ENCODE data around the gene MRPL1. TPM values are rescaled to one million over a fixed set of nuclear protein-coding genes. Genes with fewer than 3 reads are reported as not detected.

The MRPL1 gene
- total and polyA plus RNA-seq, 2 donors (not counting 3 experiments of a cell fraction or from before 2014, with no cell fraction given) = 11.5 to 42.9 TPM

DNA sequence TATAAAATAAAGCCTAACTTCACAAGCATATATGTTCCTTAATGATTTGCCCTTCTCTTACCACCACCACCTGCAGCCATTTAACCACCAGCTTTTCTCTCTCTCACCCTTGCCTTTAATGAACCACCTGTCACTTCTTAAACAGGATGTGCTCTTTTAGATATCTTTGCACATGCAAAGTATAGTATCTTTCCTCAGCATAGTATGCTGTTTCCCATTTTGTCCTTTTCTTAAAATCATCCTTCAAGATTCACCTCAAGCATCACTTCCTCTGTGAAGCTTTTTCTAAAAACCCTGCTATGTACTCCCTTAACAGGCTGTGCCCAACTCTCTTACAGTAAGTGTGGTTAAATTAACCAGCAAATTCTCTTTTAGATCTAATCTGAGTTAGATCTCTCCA lies 35.3 kb upstream of the MRPL1 start:
- H3K27me3 ChIP-seq (ENCODE audit: control insufficient read depth in 2 of 2, insufficient read depth in 2 of 2, low read length in 2 of 2) = peaks cover 0 to 3% of the 10 kb centered on the region in 2 experiments
- H4K20me1 ChIP-seq (replicated peaks; ENCODE audit: control insufficient read depth, extremely low read depth, insufficient read depth, low read length) = no peaks in the 10 kb centered on the region
- H3K9me3 ChIP-seq (replicated peaks; ENCODE audit: control insufficient read depth, insufficient read depth, low read length) = no peaks in the 10 kb centered on the region
- H3K4me2 ChIP-seq (ENCODE audit: insufficient read depth, low read length) = no peak overlapping the region
- BruUV-seq (replicated peaks) = no TSS peak
- no peak overlapping the region for H3K27ac ChIP-seq (ENCODE audit: insufficient read depth, low read depth, low read length)
- no peak overlapping the region for H3K9ac ChIP-seq (replicated peaks; ENCODE audit: extremely low read depth, insufficient read depth, low read length)
- no peaks in the 10 kb centered on the region for H3K9me1 ChIP-seq (replicated peaks; ENCODE audit: control insufficient read depth, extremely low read depth, insufficient read depth, low read length)
- ChIA-PET POLR2A (no interaction called here), CTCF (interaction anchor here (0.7 kb wide), 1 partner anchor 16 kb away, joined by 3 read pairs; no protein-coding TSS in a partner anchor)
- DNase-seq (ENCODE audit: low read depth, low spot score) (no peak), FAIRE-seq (no peak)
- TF ChIP-seq, protein P1, sequence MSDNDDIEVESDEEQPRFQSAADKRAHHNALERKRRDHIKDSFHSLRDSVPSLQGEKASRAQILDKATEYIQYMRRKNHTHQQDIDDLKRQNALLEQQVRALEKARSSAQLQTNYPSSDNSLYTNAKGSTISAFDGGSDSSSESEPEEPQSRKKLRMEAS (IDR thresholded peaks at IDR 0.05; ENCODE audit: insufficient read depth, insufficient read length) = no peak
- TF ChIP-seq JUN (IDR thresholded peaks at IDR 0.05; ENCODE audit: borderline replicate concordance, insufficient read depth, insufficient read length, low read depth) (no peak), POLR2AphosphoS5 (IDR thresholded peaks at IDR 0.05; ENCODE audit: insufficient read depth, low read depth, low read length) (no peak), FOS (IDR thresholded peaks at IDR 0.05; ENCODE audit: borderline replicate concordance, insufficient read depth, low read length) (no peak), EZH2 (IDR thresholded peaks at IDR 0.05; ENCODE audit: borderline replicate concordance, low read depth, low read length, severe bottlenecking) (no peak), MYC (IDR thresholded peaks at IDR 0.05; ENCODE audit: low read depth, low read length) (no peak), POLR2A (IDR thresholded peaks at IDR 0.05; ENCODE audit: low read depth, low read length) (no peak), GATA2 (IDR thresholded peaks at IDR 0.05; ENCODE audit: insufficient read depth, insufficient read length, low read depth, low read length) (no peak)
- TF ChIP-seq, protein P2, sequence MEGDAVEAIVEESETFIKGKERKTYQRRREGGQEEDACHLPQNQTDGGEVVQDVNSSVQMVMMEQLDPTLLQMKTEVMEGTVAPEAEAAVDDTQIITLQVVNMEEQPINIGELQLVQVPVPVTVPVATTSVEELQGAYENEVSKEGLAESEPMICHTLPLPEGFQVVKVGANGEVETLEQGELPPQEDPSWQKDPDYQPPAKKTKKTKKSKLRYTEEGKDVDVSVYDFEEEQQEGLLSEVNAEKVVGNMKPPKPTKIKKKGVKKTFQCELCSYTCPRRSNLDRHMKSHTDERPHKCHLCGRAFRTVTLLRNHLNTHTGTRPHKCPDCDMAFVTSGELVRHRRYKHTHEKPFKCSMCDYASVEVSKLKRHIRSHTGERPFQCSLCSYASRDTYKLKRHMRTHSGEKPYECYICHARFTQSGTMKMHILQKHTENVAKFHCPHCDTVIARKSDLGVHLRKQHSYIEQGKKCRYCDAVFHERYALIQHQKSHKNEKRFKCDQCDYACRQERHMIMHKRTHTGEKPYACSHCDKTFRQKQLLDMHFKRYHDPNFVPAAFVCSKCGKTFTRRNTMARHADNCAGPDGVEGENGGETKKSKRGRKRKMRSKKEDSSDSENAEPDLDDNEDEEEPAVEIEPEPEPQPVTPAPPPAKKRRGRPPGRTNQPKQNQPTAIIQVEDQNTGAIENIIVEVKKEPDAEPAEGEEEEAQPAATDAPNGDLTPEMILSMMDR (IDR thresholded peaks at IDR 0.05; ENCODE audit: extremely low read depth in 1 of 2, insufficient read depth in 1 of 2, low read depth in 1 of 2, low read length in 2 of 2) = no peak
- no peaks in the 10 kb centered on the region for H3K4me1 ChIP-seq (ENCODE audit: control insufficient read depth, extremely low read depth, insufficient read depth, low read length)
- H3K36me3 ChIP-seq (ENCODE audit: control insufficient read depth in 2 of 2, extremely low read depth in 1 of 2, insufficient read depth in 2 of 2, low read length in 2 of 2) = no peaks in the 10 kb centered on the region
- dilution Hi-C loops (cut with MboI; ENCODE audit: extremely low pct_ligation_motif_present, low sequenced_read_pairs) (no loop called here), intact Hi-C loops (cut with micrococcal nuclease) (loop anchor here (10.0 kb wide), 1 partner anchor 687 kb away; no protein-coding TSS in a partner anchor)
- no peak overlapping the region for H3K4me3 ChIP-seq (replicated peaks in 1 of 3; ENCODE audit: insufficient read depth in 1 of 3, low read depth in 1 of 3, low read length in 3 of 3)
- H2AFZ ChIP-seq (ENCODE audit: low read depth, low read length) = no peak overlapping the region
- H3K79me2 ChIP-seq (ENCODE audit: control insufficient read depth, insufficient read depth, low read length) = no peaks in the 10 kb centered on the region

Measured in endothelial cell of umbilical vein (primary cell).